H1 (cell line): ENCODE measurements around the gene POLR3GL. TPM values are rescaled to one million over a fixed set of nuclear protein-coding genes. Genes with fewer than 3 reads are reported as not detected.

ENCODE experiments used
- CTCF ChIA-PET: fragments of 300-600 bp; sonication (Branson Sonifier 250); formaldehyde crosslinking; loops from one replicate; lab custom pipeline; 2021; ENCODE audit not compliant: partially characterized antibody; lab: Charles Lee
- POLR2A ChIA-PET: fragments of 300-600 bp; sonication (Branson Sonifier 250); formaldehyde crosslinking; loops from one replicate; lab custom pipeline; 2021; ENCODE audit warnings: inconsistent platforms; ENCODE audit not compliant: partially characterized antibody; lab: Charles Lee
- DNase-seq, 2 experiments: peaks; one replicate each; pipeline versions ENCODE4 v3.0.0 to v3.0.0-alpha.2; 2010 to 2022; ENCODE audit warnings: low spot score in 2 of 2, low read depth in 1 of 2, mixed read lengths in 1 of 2
- FAIRE-seq: peaks from 2 replicates; lab custom pipeline; 2011; peaks lifted over from hg19 to GRCh38; lab: Jason Lieb, UNC
- H2AFZ ChIP-seq: 2 replicates; pipeline ENCODE4 v1.8.1; 2012; ENCODE audit warnings: low read length, inconsistent platforms
- H2AK5ac ChIP-seq: 2 replicates; pipeline ENCODE4 v1.6.1; 2013; ENCODE audit warnings: low read depth, low read length
- H2BK120ac ChIP-seq: replicated peaks from 2 replicates; pipeline ENCODE3; 2013; ENCODE audit warnings: low read depth, low read length, inconsistent platforms
- H2BK12ac ChIP-seq: 2 replicates; pipeline ENCODE4 v1.6.1; 2013; ENCODE audit warnings: low read depth, low read length
- H2BK15ac ChIP-seq: 2 replicates; pipeline ENCODE4 v1.6.1; 2013; ENCODE audit warnings: low read length
- H2BK20ac ChIP-seq: 2 replicates; pipeline ENCODE4 v1.6.1; 2013; ENCODE audit warnings: low read length
- H2BK5ac ChIP-seq: 2 replicates; pipeline ENCODE4 v1.6.1; 2013; ENCODE audit warnings: low read depth, low read length
- H3K14ac ChIP-seq: 2 replicates; pipeline ENCODE4 v1.6.1; 2013; ENCODE audit warnings: inconsistent platforms; ENCODE audit not compliant: insufficient read length
- H3K18ac ChIP-seq: 2 replicates; pipeline ENCODE4 v1.6.1; 2013; ENCODE audit warnings: low read length; ENCODE audit errors: extremely low read depth
- H3K23ac ChIP-seq: 2 replicates; pipeline ENCODE4 v1.6.1; 2013; ENCODE audit warnings: inconsistent platforms; ENCODE audit not compliant: insufficient read length
- H3K23me2 ChIP-seq: 2 replicates; pipeline ENCODE4 v1.6.1; 2013; ENCODE audit warnings: low read depth, low read length
- H3K27ac ChIP-seq: 2 replicates; pipeline ENCODE4 v1.6.1; 2011; ENCODE audit warnings: low read depth, low read length, inconsistent platforms
- H3K27me3 ChIP-seq, 4 experiments: replicated peaks in 1 of 4; 1 replicate in 1 of 4; 2 replicates in 3 of 4; pipeline versions ENCODE4 v1.6.1 to v1.8.1; 2011 to 2013; ENCODE audit warnings: low read length in 3 of 4, mild to moderate bottlenecking in 3 of 4, inconsistent platforms in 2 of 4, mixed read lengths in 2 of 4, moderate library complexity in 1 of 4; ENCODE audit not compliant: control insufficient read depth in 3 of 4, insufficient read depth in 3 of 4; ENCODE audit errors: extremely low read depth in 1 of 4
- H3K36me3 ChIP-seq, 4 experiments: 2 replicates each; pipeline versions ENCODE4 v1.6.1 to v1.8.1; 2011 to 2013; ENCODE audit warnings: mild to moderate bottlenecking in 4 of 4, low read length in 3 of 4, moderate library complexity in 2 of 4, control low read depth in 1 of 4, inconsistent platforms in 1 of 4; ENCODE audit not compliant: insufficient read depth in 4 of 4, control insufficient read depth in 2 of 4
- H3K4ac ChIP-seq: replicated peaks from 2 replicates; pipeline ENCODE3; 2013; ENCODE audit warnings: low read length, low read depth, mixed read lengths, inconsistent platforms; ENCODE audit not compliant: insufficient read length
- H3K4me1 ChIP-seq, 4 experiments: replicated peaks in 1 of 4; 1 replicate in 1 of 4; 2 replicates in 3 of 4; pipeline versions ENCODE4 v1.6.1 to v1.8.1; 2011 to 2013; ENCODE audit warnings: low read length in 3 of 4, inconsistent platforms in 2 of 4, mixed read lengths in 1 of 4; ENCODE audit not compliant: insufficient read depth in 4 of 4, control insufficient read depth in 3 of 4
- H3K4me2 ChIP-seq, 2 experiments: 2 replicates each; pipeline versions ENCODE4 v1.6.1 to v1.8.1; 2011 to 2013; ENCODE audit warnings: low read depth in 2 of 2, low read length in 2 of 2, control low read depth in 1 of 2, inconsistent platforms in 1 of 2, mild to moderate bottlenecking in 1 of 2; ENCODE audit not compliant: insufficient read depth in 1 of 2
- H3K4me3 ChIP-seq, 4 experiments: fragments of 200-600, 300-600 bp in 1 of 4; sonication (generic), shearing (Covaris generic), sonication (Bioruptor Twin) in 1 of 4; 2 replicates each; pipeline versions ENCODE4 v1.5.1 to v1.8.1; 2011 to 2016; ENCODE audit warnings: low read length in 4 of 4, low read depth in 3 of 4, control low read depth in 2 of 4, inconsistent platforms in 2 of 4, mild to moderate bottlenecking in 2 of 4, mixed read lengths in 1 of 4, moderate library complexity in 1 of 4; ENCODE audit not compliant: insufficient read depth in 2 of 4; ENCODE audit errors: extremely low read depth in 1 of 4
- H3K56ac ChIP-seq: replicated peaks from 2 replicates; pipeline ENCODE3; 2013; ENCODE audit warnings: low read depth, mild to moderate bottlenecking, mixed read lengths, low read length, inconsistent platforms; ENCODE audit not compliant: insufficient read length
- H3K79me1 ChIP-seq: 2 replicates; pipeline ENCODE4 v1.6.1; 2013; ENCODE audit warnings: low read depth, low read length, control low read depth
- H3K79me2 ChIP-seq, 2 experiments: 2 replicates each; pipeline versions ENCODE4 v1.6.1 to v1.8.1; 2012 to 2013; ENCODE audit warnings: low read length in 2 of 2, mild to moderate bottlenecking in 2 of 2, inconsistent platforms in 1 of 2; ENCODE audit not compliant: insufficient read depth in 2 of 2, control insufficient read depth in 1 of 2
- H3K9ac ChIP-seq, 4 experiments: replicated peaks in 1 of 4; 1 replicate in 1 of 4; 2 replicates in 3 of 4; pipeline versions ENCODE4 v1.6.1 to v1.8.1; 2011 to 2013; ENCODE audit warnings: low read depth in 3 of 4, low read length in 3 of 4, control low read depth in 2 of 4, mild to moderate bottlenecking in 2 of 4, moderate library complexity in 2 of 4, inconsistent platforms in 1 of 4; ENCODE audit errors: extremely low read depth in 1 of 4
- H3K9me3 ChIP-seq, 2 experiments: 2 replicates each; pipeline versions ENCODE4 v1.6.1 to v1.8.1; 2012 to 2013; ENCODE audit warnings: mild to moderate bottlenecking in 2 of 2, moderate library complexity in 2 of 2, control low read depth in 1 of 2, inconsistent platforms in 1 of 2, low read depth in 1 of 2, low read length in 1 of 2, mixed read lengths in 1 of 2; ENCODE audit not compliant: insufficient read depth in 2 of 2
- H4K20me1 ChIP-seq, 2 experiments: replicated peaks in 1 of 2; 2 replicates each; pipeline versions ENCODE3 to v1.8.1; 2011 to 2013; ENCODE audit warnings: inconsistent platforms in 2 of 2, low read length in 2 of 2, mild to moderate bottlenecking in 1 of 2; ENCODE audit not compliant: insufficient read depth in 2 of 2, control insufficient read depth in 1 of 2
- H4K5ac ChIP-seq: 2 replicates; pipeline ENCODE4 v1.6.1; 2013; ENCODE audit warnings: low read length, low read depth, mixed read lengths, inconsistent platforms; ENCODE audit not compliant: insufficient read length
- H4K8ac ChIP-seq: 2 replicates; pipeline ENCODE4 v1.8.0; 2013; ENCODE audit warnings: mild to moderate bottlenecking, moderate library complexity, low read length, inconsistent platforms; ENCODE audit not compliant: insufficient read depth; ENCODE audit errors: extremely low read depth
- H4K91ac ChIP-seq: replicated peaks from 2 replicates; pipeline ENCODE3; 2013; ENCODE audit warnings: low read length, mixed read lengths, inconsistent platforms; ENCODE audit not compliant: insufficient read length
- CBX8 ChIP-seq: fragments of 300-800, 300-1000 bp; sonication (generic); IDR thresholded peaks from 2 replicates; pipeline ENCODE4 v1.7.1; 2016; ENCODE audit warnings: low read depth, low read length, borderline replicate concordance
- CEBPB ChIP-seq: IDR thresholded peaks from 2 replicates; pipeline ENCODE4 v1.6.1; 2012; ENCODE audit warnings: low read depth, low read length
- CHD2 ChIP-seq: IDR thresholded peaks from 2 replicates; pipeline ENCODE4 v1.6.1; 2012; ENCODE audit warnings: low read length, improper control_type of control experiment
- JUN ChIP-seq: IDR thresholded peaks from 2 replicates; pipeline ENCODE4 v1.6.1; 2011; ENCODE audit warnings: low read depth, mild to moderate bottlenecking, improper control_type of control experiment, low read length
- JUND ChIP-seq: IDR thresholded peaks from 2 replicates; pipeline ENCODE4 v1.6.1; 2011; ENCODE audit warnings: mild to moderate bottlenecking, improper control_type of control experiment, low read length
- KDM5A ChIP-seq: fragments of 200-600 bp; IDR thresholded peaks from 2 replicates; pipeline ENCODE4 v1.7.1; 2012; ENCODE audit warnings: mild to moderate bottlenecking, low read length, inconsistent platforms, mixed read lengths
- POU5F1 ChIP-seq: IDR thresholded peaks from 2 replicates; pipeline ENCODE4 v1.6.1; 2011; ENCODE audit warnings: low read depth, mild to moderate bottlenecking, low read length, moderate library complexity
- RAD21 ChIP-seq, 2 experiments: IDR thresholded peaks in 1 of 2; conservative IDR thresholded peaks in 1 of 2; 2 replicates each; pipeline ENCODE4 v1.6.1; 2011; ENCODE audit warnings: low read depth in 2 of 2, low read length in 2 of 2, improper control_type of control experiment in 1 of 2, inconsistent platforms in 1 of 2, mild to moderate bottlenecking in 1 of 2, moderate library complexity in 1 of 2
- SIX5 ChIP-seq: IDR thresholded peaks from 2 replicates; pipeline ENCODE4 v1.6.1; 2011; ENCODE audit warnings: mild to moderate bottlenecking, low read depth, low read length
- SP2 ChIP-seq: IDR thresholded peaks from 2 replicates; pipeline ENCODE4 v1.6.1; 2012; ENCODE audit warnings: mild to moderate bottlenecking, low read length, inconsistent platforms
- polyA plus RNA-seq, 7 experiments: library from polyadenylated mRNA; depleted of rRNA in 3 of 7; stranded (reverse) in 5 of 7; unstranded in 2 of 7; fragments of >200 nt in 5 of 7; fragments of 200-250 nt in 2 of 7; gene quantifications; 1 replicate in 5 of 7; 2 replicates in 1 of 7; 4 replicates in 1 of 7; pipeline versions ENCODE4 v1.2.1 to v1.2.3, GENCODE V29; 2011 to 2013; ENCODE audit warnings: missing spikeins in 2 of 7, mixed read lengths in 2 of 7
- total RNA-seq: library from RNA; stranded (reverse); fragmentation: NEBNext Ultra II Directional; extraction: Animal tissue kit (Norgen Biotek cat#: 25700); gene quantifications from 2 replicates; pipeline ENCODE4 v1.2.1, GENCODE V29; 2021
- TF ChIP-seq, protein P1 (sequence below): IDR thresholded peaks from 2 replicates; pipeline ENCODE4 v1.6.1; 2012; ENCODE audit warnings: low read length, inconsistent platforms
- TF ChIP-seq, protein P2 (sequence below): IDR thresholded peaks from 2 replicates; pipeline ENCODE4 v1.6.1; 2011; ENCODE audit warnings: low read length, improper control_type of control experiment

Gene POLR3GL
- total and polyA plus RNA-seq, 2 of the 8 experiments (the other 6 are each of a cell fraction or from before 2014, with no cell fraction given), result 3.1 to 3.9 TPM

DNA sequence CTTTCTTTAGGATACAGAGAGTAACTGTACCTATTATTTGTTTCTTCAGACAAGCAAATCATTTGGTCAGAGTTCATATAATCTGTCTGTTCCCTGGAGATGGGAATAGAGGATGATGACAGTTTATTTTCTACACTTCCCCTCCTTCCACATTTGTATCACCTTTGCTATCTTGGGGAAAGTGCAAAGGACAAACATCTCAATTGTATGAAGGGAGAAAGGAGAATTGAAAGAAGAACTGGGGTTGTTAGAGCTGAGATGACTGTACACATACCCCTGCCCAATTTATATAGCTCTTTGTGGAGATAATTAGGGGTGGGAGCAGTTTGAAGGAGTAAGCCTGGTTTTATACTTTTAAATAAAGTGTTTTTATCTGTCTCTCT is 14.0 kb downstream of the POLR3GL start:
- Histone ChIP-seq H3K18ac (peak overlapping the region; percentile 63; the same call in 1 of the 2 replicates), H2AK5ac (no peak overlapping the region), H3K79me1 (no peaks in the 10 kb centered on the region), H2BK12ac (peak overlapping the region; percentile 96; the same call in 1 of the 2 replicates), H3K4me1 (peaks cover 4 to 18% (median 13%) of the 10 kb centered on the region in 4 experiments; a peak in 5 of 7 replicates), H3K9me3 (no peaks in the 10 kb centered on the region), H4K8ac (no peak overlapping the region), H3K4me2 (peak overlapping the region; percentile 62 to 72), H3K27me3 (no peaks in the 10 kb centered on the region), H2BK120ac (no peak overlapping the region), H3K36me3 (no peaks in the 10 kb centered on the region), H3K79me2 (no peaks in the 10 kb centered on the region), H3K9ac (peak overlapping the region in 2 of 4 experiments; percentile 27 to 72; a peak in 2 of 7 replicates), H3K14ac (no peak overlapping the region), H3K27ac (peak overlapping the region; percentile 89), H2BK5ac (peak overlapping the region; percentile 95; the same call in 1 of the 2 replicates), H2AFZ (no peak overlapping the region), H3K23me2 (peaks cover 3% of the 10 kb centered on the region; the same call in 1 of the 2 replicates), H3K23ac (no peak overlapping the region), H3K4ac (no peak overlapping the region), H2BK15ac (no peak overlapping the region), H4K91ac (no peak overlapping the region), H2BK20ac (no peak overlapping the region), H4K20me1 (no peaks in the 10 kb centered on the region), H4K5ac (no peak overlapping the region), H3K4me3 (peak overlapping the region in 2 of 4 experiments; percentile 14 to 41; a peak in 3 of 8 replicates), H3K56ac (peak overlapping the region; percentile 1)
- no peak for TF ChIP-seq CEBPB
- no peak for TF ChIP-seq SIX5
- no peak for TF ChIP-seq JUN
- TF ChIP-seq KDM5A, result no peak
- TF ChIP-seq CBX8, result no peak
- TF ChIP-seq POU5F1, result no peak
- no peak for TF ChIP-seq SP2
- TF ChIP-seq, protein P1, sequence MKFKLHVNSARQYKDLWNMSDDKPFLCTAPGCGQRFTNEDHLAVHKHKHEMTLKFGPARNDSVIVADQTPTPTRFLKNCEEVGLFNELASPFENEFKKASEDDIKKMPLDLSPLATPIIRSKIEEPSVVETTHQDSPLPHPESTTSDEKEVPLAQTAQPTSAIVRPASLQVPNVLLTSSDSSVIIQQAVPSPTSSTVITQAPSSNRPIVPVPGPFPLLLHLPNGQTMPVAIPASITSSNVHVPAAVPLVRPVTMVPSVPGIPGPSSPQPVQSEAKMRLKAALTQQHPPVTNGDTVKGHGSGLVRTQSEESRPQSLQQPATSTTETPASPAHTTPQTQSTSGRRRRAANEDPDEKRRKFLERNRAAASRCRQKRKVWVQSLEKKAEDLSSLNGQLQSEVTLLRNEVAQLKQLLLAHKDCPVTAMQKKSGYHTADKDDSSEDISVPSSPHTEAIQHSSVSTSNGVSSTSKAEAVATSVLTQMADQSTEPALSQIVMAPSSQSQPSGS, result no peak
- no peak for TF ChIP-seq RAD21 (IDR thresholded peaks at IDR 0.05 in 1 of 2, conservative IDR thresholded peaks at IDR 0.05 in 1 of 2; ENCODE audit: low read depth in 2 of 2, low read length in 2 of 2)
- TF ChIP-seq JUND, result no peak
- TF ChIP-seq CHD2, result no peak
- TF ChIP-seq, protein P2, sequence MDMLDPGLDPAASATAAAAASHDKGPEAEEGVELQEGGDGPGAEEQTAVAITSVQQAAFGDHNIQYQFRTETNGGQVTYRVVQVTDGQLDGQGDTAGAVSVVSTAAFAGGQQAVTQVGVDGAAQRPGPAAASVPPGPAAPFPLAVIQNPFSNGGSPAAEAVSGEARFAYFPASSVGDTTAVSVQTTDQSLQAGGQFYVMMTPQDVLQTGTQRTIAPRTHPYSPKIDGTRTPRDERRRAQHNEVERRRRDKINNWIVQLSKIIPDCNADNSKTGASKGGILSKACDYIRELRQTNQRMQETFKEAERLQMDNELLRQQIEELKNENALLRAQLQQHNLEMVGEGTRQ, result no peak
- FAIRE-seq, result no peak
- POLR2A ChIA-PET, result interaction anchor here (0.9 to 13.7 kb wide), 9 partner anchors 14 to 74 kb away, joined by 3 to 218 read pairs (median 5); partner anchors contain the start of genes ANKRD34A, POLR3GL, RBM8A and TXNIP
- DNase-seq, result no peak
- CTCF ChIA-PET, result interaction anchor here (0.6 to 8.7 kb wide), 15 partner anchors 12 to 269 kb away, joined by 3 to 152 read pairs (median 17); partner anchors contain the start of genes ANKRD34A, HJV, NUDT17 and PIAS3
